NT2/D1 (cell line): ENCODE results near the gene DCP1B.

Source experiments
- DNase-seq: peaks from one replicate; pipeline ENCODE4 v3.0.0-alpha.2; 2011; ENCODE audit warnings: low read depth, low spot score
- H3K27me3 ChIP-seq: 2 replicates; pipeline ENCODE4 v1.6.0; 2011; ENCODE audit warnings: mild to moderate bottlenecking; ENCODE audit not compliant: insufficient read length, insufficient read depth
- H3K36me3 ChIP-seq: 2 replicates; pipeline ENCODE4 v1.6.1; 2011; ENCODE audit warnings: mild to moderate bottlenecking, low read length, mixed read lengths; ENCODE audit not compliant: insufficient read depth, insufficient read length
- H3K4me1 ChIP-seq: 2 replicates; pipeline ENCODE4 v1.5.1; 2011; ENCODE audit not compliant: insufficient read depth, insufficient read length
- H3K4me3 ChIP-seq: 2 replicates; pipeline ENCODE4 v1.5.1; 2011; ENCODE audit warnings: low read depth; ENCODE audit not compliant: insufficient read length
- H3K9ac ChIP-seq: 2 replicates; pipeline ENCODE4 v1.6.0; 2011; ENCODE audit warnings: low read depth; ENCODE audit not compliant: insufficient read length
- H3K9me3 ChIP-seq: 2 replicates; pipeline ENCODE4 v1.5.1; 2011; ENCODE audit warnings: mild to moderate bottlenecking, low read length; ENCODE audit not compliant: insufficient read depth
- SUZ12 ChIP-seq: IDR thresholded peaks from 2 replicates; pipeline ENCODE4 v1.6.1; 2011; ENCODE audit not compliant: insufficient read length, insufficient read depth; ENCODE audit errors: extremely low read depth
- YY1 ChIP-seq: IDR thresholded peaks from 2 replicates; pipeline ENCODE4 v1.6.1; 2011; ENCODE audit not compliant: insufficient read length, insufficient read depth
- ZNF274 ChIP-seq: IDR thresholded peaks from 2 replicates; pipeline ENCODE4 v1.6.1; 2011; ENCODE audit warnings: mild to moderate bottlenecking, low read depth, low read length

Gene DCP1B

DNA sequence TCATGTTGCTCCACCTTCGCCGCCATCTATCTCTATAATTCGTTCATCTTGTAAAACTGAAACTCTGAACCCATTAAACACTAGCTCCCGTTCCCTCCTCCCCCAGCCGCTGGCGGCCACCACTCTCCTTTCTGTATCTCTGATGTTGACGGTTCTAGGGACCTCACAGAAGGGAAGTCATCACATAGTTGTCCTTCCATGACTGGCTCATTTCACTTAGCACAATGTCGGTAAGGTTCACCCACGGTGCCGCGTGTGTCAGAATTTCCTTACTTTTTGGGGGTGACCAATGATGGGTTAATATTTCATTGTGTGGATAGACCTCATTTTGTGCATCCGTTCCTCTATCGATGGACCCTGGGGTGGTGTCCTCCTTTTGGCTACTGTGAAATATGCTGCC is 83.8 kb downstream of the DCP1B start:
- H3K36me3 ChIP-seq, result no peaks in the 10 kb centered on the region
- H3K27me3 ChIP-seq, result no peaks in the 10 kb centered on the region
- H3K9ac ChIP-seq, result no peak overlapping the region
- no peak for TF ChIP-seq ZNF274
- TF ChIP-seq YY1, result no peak
- no peak for TF ChIP-seq SUZ12
- DNase-seq, result no peak
- no peaks in the 10 kb centered on the region for H3K9me3 ChIP-seq
- peaks cover 21% of the 10 kb centered on the region for H3K4me1 ChIP-seq
- no peak overlapping the region for H3K4me3 ChIP-seq

DNA sequence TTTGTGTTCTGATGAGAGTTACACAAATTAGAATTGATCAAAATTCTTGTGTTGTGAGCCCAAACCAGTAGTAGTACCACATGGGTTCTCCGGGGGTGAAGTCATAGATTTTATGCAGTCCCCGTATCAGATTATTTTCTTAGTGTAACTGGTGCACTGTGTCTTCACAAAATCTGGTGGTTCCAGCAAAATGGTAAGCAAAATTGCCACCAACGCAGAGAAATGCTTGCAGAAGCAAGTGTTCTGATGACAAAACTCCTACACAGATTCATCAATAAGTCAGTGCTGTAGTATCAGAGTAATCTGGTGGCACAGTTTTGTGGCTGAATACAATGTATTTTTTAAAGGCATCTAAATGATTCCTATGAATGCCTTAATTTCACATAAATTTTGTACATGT is 84.5 kb downstream of the DCP1B start:
- H3K4me3 ChIP-seq, result no peak overlapping the region
- TF ChIP-seq ZNF274 (no peak), YY1 (no peak), SUZ12 (no peak)
- no peaks in the 10 kb centered on the region for H3K27me3 ChIP-seq
- DNase-seq, result no peak
- no peaks in the 10 kb centered on the region for H3K36me3 ChIP-seq
- no peak overlapping the region for H3K9ac ChIP-seq
- peaks cover 24% of the 10 kb centered on the region for H3K4me1 ChIP-seq
- no peaks in the 10 kb centered on the region for H3K9me3 ChIP-seq

DNA sequence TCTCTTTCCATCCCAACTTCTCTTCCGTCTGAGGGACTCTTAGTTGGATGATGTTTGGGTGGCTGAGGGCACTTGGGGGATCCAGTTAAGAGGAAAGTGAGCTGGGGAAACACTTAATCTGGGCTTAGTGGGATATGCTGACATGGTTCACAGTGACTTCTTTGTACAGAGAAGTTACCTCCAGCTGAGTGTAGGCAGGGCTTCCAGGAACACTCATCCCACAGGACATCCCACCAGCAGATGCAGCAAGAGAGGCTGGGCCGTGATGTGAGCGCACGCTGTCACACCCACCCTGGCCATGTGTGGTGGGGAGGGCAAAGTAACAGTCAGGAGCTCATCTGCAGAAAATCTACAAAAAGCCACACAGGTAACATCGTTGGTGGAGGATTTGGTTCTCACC is 85.0 kb downstream of the DCP1B start:
- Histone ChIP-seq H3K4me1 (peaks cover 24% of the 10 kb centered on the region), H3K27me3 (no peaks in the 10 kb centered on the region), H3K4me3 (no peak overlapping the region), H3K9me3 (no peaks in the 10 kb centered on the region), H3K9ac (no peak overlapping the region), H3K36me3 (no peaks in the 10 kb centered on the region)
- DNase-seq, result no peak
- TF ChIP-seq ZNF274 (no peak), SUZ12 (no peak), YY1 (no peak)

DNA sequence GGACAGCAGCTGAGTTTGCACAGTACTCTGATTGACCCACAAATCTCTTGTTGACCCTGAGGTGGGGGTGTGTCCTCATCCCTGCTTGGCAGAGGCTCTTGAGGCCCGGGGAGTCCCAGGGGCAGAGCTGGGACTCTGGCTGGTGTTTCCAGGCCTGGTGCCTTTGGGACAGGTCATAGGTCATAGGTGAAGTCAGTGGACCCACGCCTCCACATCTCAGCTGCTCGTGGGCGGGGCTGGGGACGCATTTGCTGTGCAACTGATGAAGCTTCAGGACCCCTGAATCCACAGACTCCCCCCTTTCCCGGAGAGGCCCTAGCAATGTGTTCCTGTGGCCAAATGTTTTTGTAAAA is 85.4 kb downstream of the DCP1B start:
- H3K9ac ChIP-seq, result no peak overlapping the region
- no peak for TF ChIP-seq YY1
- TF ChIP-seq ZNF274, result no peak
- no peak for TF ChIP-seq SUZ12
- peaks cover 24% of the 10 kb centered on the region for H3K4me1 ChIP-seq
- H3K4me3 ChIP-seq, result no peak overlapping the region
- H3K27me3 ChIP-seq, result no peaks in the 10 kb centered on the region
- H3K9me3 ChIP-seq, result no peaks in the 10 kb centered on the region
- no peaks in the 10 kb centered on the region for H3K36me3 ChIP-seq
- DNase-seq, result no peak

DNA sequence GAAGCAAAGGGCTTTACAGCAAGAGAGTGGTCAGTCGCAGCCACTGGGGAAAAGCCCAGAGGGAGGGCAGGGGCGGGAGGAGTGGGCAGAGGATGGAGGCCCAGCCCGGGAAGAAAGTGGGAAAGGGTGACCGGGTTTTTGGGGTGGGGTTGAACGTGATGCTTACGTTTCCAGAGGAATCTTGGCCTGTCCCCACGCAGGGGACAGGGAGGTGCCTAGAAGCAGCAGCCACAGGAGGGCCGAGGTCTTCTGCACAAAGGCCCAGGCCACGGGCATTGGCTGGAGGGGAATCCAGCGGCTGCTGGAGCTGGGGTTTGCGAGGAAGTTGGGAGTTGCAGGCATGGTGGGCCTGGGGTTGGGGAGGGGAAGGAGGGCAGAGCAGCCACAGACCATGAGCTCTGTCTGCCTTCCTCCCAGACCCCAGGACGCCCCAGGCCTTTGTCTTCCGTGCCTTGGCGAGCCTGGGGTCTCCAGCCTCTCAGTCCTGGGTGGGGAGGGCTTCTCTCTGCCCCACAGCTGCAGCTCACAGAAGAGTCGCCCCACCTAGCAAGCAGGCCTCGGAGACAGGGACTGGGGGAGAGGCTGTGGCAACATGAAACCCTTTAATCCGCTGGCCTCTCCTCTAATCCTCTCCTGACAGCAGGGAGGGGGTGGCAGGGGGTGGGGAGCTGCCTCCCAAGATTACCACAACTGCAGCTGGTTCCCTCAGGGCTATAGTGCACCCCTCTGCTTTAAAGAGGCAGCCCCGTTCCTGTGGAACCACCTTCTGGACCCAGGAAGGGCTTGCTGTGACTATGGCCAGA is 86.0 kb downstream of the DCP1B start, which contains the start of gene CACNA2D4:
TSS of gene CACNA2D4 (minus strand) at position 572 of the 803 bp plus-strand sequence. CDS start at position 393, 179 bp downstream.
- no peaks in the 10 kb centered on the region for H3K9me3 ChIP-seq
- peaks cover 24% of the 10 kb centered on the region for H3K4me1 ChIP-seq
- peak; percentile 64 for DNase-seq
- no peak for TF ChIP-seq SUZ12
- no peak for TF ChIP-seq ZNF274
- no peak for TF ChIP-seq YY1
- H3K4me3 ChIP-seq, result no peak within 1 kb of the TSS
- H3K9ac ChIP-seq, result peak within 1 kb of the TSS; percentile 21
- no peaks in the 10 kb centered on the region for H3K36me3 ChIP-seq
- no peaks in the 10 kb centered on the region for H3K27me3 ChIP-seq

DNA sequence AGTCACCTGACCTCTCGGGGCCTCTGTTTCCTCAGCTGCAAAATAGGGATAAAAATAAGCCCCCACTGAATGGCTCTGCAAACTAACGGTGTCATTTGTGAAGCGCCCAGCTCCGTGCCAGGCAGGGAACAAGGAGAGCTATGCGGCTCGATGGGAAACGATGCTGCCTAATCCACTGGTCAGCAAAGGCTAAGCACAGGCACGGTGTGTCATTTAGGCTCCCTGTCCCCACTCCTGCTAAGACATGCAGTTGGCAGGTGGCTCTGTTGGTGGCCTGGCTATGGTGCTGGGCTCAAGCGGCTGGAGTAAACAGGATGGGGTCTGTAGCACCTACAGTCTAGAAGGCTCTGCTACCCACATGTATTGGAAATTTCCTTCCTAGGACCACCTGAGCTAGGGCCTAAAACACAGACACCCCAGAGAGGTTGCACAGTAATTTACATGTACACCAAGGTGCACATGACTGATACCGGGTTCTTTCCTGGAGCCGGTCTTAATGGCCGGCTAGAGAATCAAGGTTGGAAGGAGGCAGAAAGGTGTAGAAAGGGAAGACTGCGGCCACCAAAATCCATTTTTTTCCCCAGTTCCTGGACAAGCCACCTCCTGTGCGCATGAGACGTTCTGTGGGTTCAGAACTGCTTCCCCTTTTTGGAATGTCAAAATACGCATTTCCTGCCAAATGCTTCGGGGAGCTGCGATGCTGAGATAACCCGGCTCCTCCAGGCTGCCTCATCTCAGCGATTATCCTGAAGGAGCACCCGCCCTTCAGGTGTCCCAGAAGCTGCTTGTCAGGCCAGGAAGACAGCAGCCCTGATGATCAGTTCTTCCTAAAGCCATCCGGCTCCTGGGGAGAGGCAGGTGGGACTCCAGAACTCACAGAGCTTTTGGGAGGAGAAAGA is 86.8 kb downstream of the DCP1B start:
- peak overlapping the region; percentile 21 for H3K9ac ChIP-seq
- no peaks in the 10 kb centered on the region for H3K36me3 ChIP-seq
- DNase-seq, result no peak
- H3K9me3 ChIP-seq, result no peaks in the 10 kb centered on the region
- H3K4me1 ChIP-seq, result peaks cover 28% of the 10 kb centered on the region
- no peak overlapping the region for H3K4me3 ChIP-seq
- TF ChIP-seq ZNF274 (no peak), SUZ12 (no peak), YY1 (no peak)
- H3K27me3 ChIP-seq, result no peaks in the 10 kb centered on the region

DNA sequence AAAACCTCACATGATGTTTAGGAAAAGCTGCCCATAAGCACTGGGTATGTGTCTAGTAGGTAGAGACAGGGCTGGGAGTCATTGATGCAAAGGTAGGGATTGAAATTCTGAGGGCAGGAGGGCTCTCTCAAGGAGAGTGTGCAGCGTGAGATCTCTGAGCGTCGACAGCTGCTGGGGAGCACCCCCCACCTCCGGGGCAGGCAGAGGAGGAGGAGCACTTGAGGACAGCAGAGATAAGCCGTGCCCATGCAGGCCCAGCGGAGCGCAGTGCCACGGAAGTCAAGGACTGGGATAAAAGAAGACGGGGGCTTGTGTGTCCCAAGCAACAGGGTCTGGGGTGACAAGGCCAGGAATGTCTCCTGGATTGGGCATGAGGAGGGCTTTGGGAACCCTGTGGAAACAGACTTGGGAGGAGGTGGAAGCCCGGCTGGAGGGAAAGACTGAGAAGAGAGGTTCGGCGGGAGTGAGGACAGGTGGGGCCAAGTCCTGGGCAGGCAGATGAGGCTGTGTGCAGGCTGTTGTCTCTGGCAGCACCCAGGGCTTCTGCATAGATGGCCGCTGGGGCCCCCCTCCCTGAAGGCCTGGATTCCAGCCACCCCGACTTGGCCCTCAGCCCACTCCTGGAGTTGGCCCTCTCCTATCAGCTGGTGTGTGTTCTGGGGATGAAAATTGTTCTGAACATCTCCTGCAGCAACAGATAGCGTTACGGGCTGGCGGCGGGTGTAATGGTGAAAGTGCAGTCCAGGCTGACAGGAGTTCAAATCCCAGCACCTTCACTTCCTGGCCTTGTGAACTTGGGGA is 87.7 kb downstream of the DCP1B start:
- no peak overlapping the region for H3K4me3 ChIP-seq

More for the DNA sequence above, 87.7 kb downstream of the DCP1B start:
- H3K9ac ChIP-seq, result no peak overlapping the region
- H3K36me3 ChIP-seq, result no peaks in the 10 kb centered on the region
- H3K27me3 ChIP-seq, result no peaks in the 10 kb centered on the region
- peaks cover 30% of the 10 kb centered on the region for H3K4me1 ChIP-seq
- no peak for TF ChIP-seq ZNF274
- TF ChIP-seq SUZ12, result no peak
- TF ChIP-seq YY1, result no peak
- no peak for DNase-seq
- H3K9me3 ChIP-seq, result no peaks in the 10 kb centered on the region
